ENCODE measurements around the gene TP53I11.

DNA sequence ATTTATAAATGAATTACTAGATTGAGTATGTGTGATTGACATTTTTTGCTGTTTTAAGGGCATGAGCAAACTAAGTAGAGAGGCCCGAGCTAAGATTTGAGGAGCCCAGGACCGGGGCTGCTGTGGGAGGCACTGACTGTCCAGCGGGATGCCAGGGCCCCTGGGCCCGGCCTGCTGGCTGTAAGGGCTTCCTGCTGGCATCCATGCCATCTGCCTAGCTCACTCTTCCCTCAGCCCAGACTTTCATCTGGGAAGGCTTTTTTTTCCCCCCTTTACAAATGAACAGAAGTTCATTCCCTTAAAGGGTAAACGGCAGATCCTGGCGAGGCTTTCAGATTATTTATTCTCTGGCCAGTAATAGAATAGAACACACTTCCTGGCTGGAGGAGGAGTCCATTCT is 16.0 kb upstream of the TP53I11 start:
- TF ChIP-seq, protein P1, sequence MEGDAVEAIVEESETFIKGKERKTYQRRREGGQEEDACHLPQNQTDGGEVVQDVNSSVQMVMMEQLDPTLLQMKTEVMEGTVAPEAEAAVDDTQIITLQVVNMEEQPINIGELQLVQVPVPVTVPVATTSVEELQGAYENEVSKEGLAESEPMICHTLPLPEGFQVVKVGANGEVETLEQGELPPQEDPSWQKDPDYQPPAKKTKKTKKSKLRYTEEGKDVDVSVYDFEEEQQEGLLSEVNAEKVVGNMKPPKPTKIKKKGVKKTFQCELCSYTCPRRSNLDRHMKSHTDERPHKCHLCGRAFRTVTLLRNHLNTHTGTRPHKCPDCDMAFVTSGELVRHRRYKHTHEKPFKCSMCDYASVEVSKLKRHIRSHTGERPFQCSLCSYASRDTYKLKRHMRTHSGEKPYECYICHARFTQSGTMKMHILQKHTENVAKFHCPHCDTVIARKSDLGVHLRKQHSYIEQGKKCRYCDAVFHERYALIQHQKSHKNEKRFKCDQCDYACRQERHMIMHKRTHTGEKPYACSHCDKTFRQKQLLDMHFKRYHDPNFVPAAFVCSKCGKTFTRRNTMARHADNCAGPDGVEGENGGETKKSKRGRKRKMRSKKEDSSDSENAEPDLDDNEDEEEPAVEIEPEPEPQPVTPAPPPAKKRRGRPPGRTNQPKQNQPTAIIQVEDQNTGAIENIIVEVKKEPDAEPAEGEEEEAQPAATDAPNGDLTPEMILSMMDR (IDR thresholded peaks at IDR 0.05): no peak
- TF ChIP-seq POLR2A (IDR thresholded peaks at IDR 0.05): no peak

Measured in body of pancreas (tissue), 4 donors.